Activated T-cell treated with anti-CD3 and anti-CD28 coated beads, Interleukin-2, amount 50 U/mL, for 72 hours (primary cell): ENCODE data around the gene ABLIM1. TPM values are rescaled to one million over a fixed set of nuclear protein-coding genes. Genes with fewer than 3 reads are reported as not detected.
A peak's percentile ranks its signal among the peaks of the same experiment; 100 is the strongest.

Experiments
- ATAC-seq, 2 donors: fragments of 150-1000 bp; cut with Tn5 transposase; replicated peaks in 1 of 2; 2 replicates each; pipeline ENCODE4 v1.10.0; 2021; ENCODE audit warnings: moderate library complexity in 2 of 2, mild to moderate bottlenecking in 1 of 2
- DNase-seq, 2 donors: peaks; one replicate each; pipeline ENCODE4 v3.0.0; 2021 to 2022; ENCODE audit warnings: mixed read lengths in 1 of 2
- H3K27ac Mint-ChIP-seq: one replicate; pipeline ENCODE4 v1.8.0; 2022; ENCODE audit warnings: mild to moderate bottlenecking, moderate library complexity, mixed read lengths
- H3K27me3 Mint-ChIP-seq: one replicate; pipeline ENCODE4 v1.8.0; 2022; ENCODE audit warnings: low read depth, mixed read lengths
- H3K36me3 Mint-ChIP-seq, 2 donors: one replicate each; pipeline ENCODE4 v1.8.0; 2022; ENCODE audit warnings: mixed read lengths in 2 of 2, mild to moderate bottlenecking in 1 of 2; ENCODE audit not compliant: insufficient read depth in 2 of 2
- H3K4me1 Mint-ChIP-seq: one replicate; pipeline ENCODE4 v1.8.0; 2022; ENCODE audit warnings: low read depth, mixed read lengths
- H3K4me3 Mint-ChIP-seq, 2 donors: one replicate each; pipeline ENCODE4 v1.8.0; 2022; ENCODE audit warnings: mild to moderate bottlenecking in 2 of 2, mixed read lengths in 2 of 2, moderate library complexity in 2 of 2
- H3K9me3 Mint-ChIP-seq, 2 donors: one replicate each; pipeline ENCODE4 v1.8.0; 2022; ENCODE audit warnings: mixed read lengths in 2 of 2
- total RNA-seq, 2 donors: library from RNA; stranded (reverse); gene quantifications; one replicate each; pipeline ENCODE4 v1.2.3, GENCODE V29; 2022

Gene ABLIM1
- total RNA-seq, 2 donors from 2014 or later: 186 to 219 TPM

- H3K9me3 Mint-ChIP-seq: no peaks in the 10 kb centered on the region
- peak overlapping the region; percentile 77 for H3K27ac Mint-ChIP-seq
- H3K4me1 Mint-ChIP-seq: peaks cover 13% of the 10 kb centered on the region
- DNase-seq (no peak), ATAC-seq (no peak)
- no peak overlapping the region for H3K4me3 Mint-ChIP-seq
- no peaks in the 10 kb centered on the region for H3K27me3 Mint-ChIP-seq
- peaks cover 3 to 14% of the 10 kb centered on the region in 2 donors for H3K36me3 Mint-ChIP-seq
Observed at GRCh38 chr10:114458216-114458920, 199.7 kb downstream of the ABLIM1 start.

- Mint-ChIP-seq H3K4me1 (peaks cover 3% of the 10 kb centered on the region), H3K4me3 (no peak overlapping the region), H3K27me3 (no peaks in the 10 kb centered on the region), H3K9me3 (no peaks in the 10 kb centered on the region), H3K36me3 (peaks cover 0 to 13% of the 10 kb centered on the region in 2 donors), H3K27ac (no peak overlapping the region)
- ATAC-seq (no peak), DNase-seq (no peak)
Observed at GRCh38 chr10:114453576-114453975, 204.5 kb downstream of the ABLIM1 start.

- ATAC-seq (no peak), DNase-seq (no peak)
- H3K4me1 Mint-ChIP-seq: no peaks in the 10 kb centered on the region
- no peaks in the 10 kb centered on the region for H3K27me3 Mint-ChIP-seq
- H3K27ac Mint-ChIP-seq: no peak overlapping the region
- no peaks in the 10 kb centered on the region for H3K9me3 Mint-ChIP-seq
- peaks cover 0 to 14% of the 10 kb centered on the region in 2 donors for H3K36me3 Mint-ChIP-seq
- no peak overlapping the region for H3K4me3 Mint-ChIP-seq
Observed at GRCh38 chr10:114448897-114449296, 209.2 kb downstream of the ABLIM1 start.

- no peaks in the 10 kb centered on the region for H3K27me3 Mint-ChIP-seq
- H3K4me3 Mint-ChIP-seq: no peak overlapping the region
- no peaks in the 10 kb centered on the region for H3K9me3 Mint-ChIP-seq
- ATAC-seq (no peak), DNase-seq (no peak)
- no peaks in the 10 kb centered on the region for H3K4me1 Mint-ChIP-seq
- H3K27ac Mint-ChIP-seq: no peak overlapping the region
- peaks cover 2 to 16% of the 10 kb centered on the region in 2 donors for H3K36me3 Mint-ChIP-seq
Observed at GRCh38 chr10:114445332-114445731, 212.7 kb downstream of the ABLIM1 start.

- ATAC-seq (no peak), DNase-seq (no peak)
- Mint-ChIP-seq H3K27ac (no peak overlapping the region), H3K9me3 (no peaks in the 10 kb centered on the region), H3K4me1 (no peaks in the 10 kb centered on the region), H3K36me3 (peaks cover 2 to 20% of the 10 kb centered on the region in 2 donors), H3K27me3 (no peaks in the 10 kb centered on the region), H3K4me3 (no peak overlapping the region)
Observed at GRCh38 chr10:114444819-114445218, 213.3 kb downstream of the ABLIM1 start.

GRCh38 chr10:114442091-114442630 lies 215.9 kb downstream of the ABLIM1 start:
- peaks cover 8 to 28% of the 10 kb centered on the region in 2 donors for H3K36me3 Mint-ChIP-seq
- DNase-seq: no peak
- no peaks in the 10 kb centered on the region for H3K9me3 Mint-ChIP-seq

GRCh38 chr10:114441107-114441506 lies 217.0 kb downstream of the ABLIM1 start:
- Mint-ChIP-seq H3K4me1 (no peaks in the 10 kb centered on the region), H3K4me3 (no peak overlapping the region), H3K36me3 (peaks cover 8 to 33% of the 10 kb centered on the region in 2 donors), H3K27ac (no peak overlapping the region), H3K27me3 (no peaks in the 10 kb centered on the region), H3K9me3 (no peaks in the 10 kb centered on the region)
- DNase-seq (no peak), ATAC-seq (no peak)

More at GRCh38 chr10:114442091-114442630, 215.9 kb downstream of the ABLIM1 start:
- Mint-ChIP-seq H3K4me3 (no peak overlapping the region), H3K4me1 (no peaks in the 10 kb centered on the region), H3K27ac (no peak overlapping the region), H3K27me3 (no peaks in the 10 kb centered on the region)
- ATAC-seq: no peak

GRCh38 chr10:114437473-114438292 lies 220.4 kb downstream of the ABLIM1 start:
- Mint-ChIP-seq H3K27ac (no peak overlapping the region), H3K27me3 (no peaks in the 10 kb centered on the region), H3K36me3 (peaks cover 10 to 30% of the 10 kb centered on the region in 2 donors), H3K9me3 (no peaks in the 10 kb centered on the region), H3K4me3 (no peak overlapping the region), H3K4me1 (no peaks in the 10 kb centered on the region)
- ATAC-seq (no peak), DNase-seq (no peak)

GRCh38 chr10:114436941-114437340 lies 221.1 kb downstream of the ABLIM1 start:
- H3K9me3 Mint-ChIP-seq: no peaks in the 10 kb centered on the region
- no peaks in the 10 kb centered on the region for H3K4me1 Mint-ChIP-seq
- H3K27me3 Mint-ChIP-seq: no peaks in the 10 kb centered on the region
- ATAC-seq: no peak
- no peak overlapping the region for H3K4me3 Mint-ChIP-seq
- DNase-seq: no peak
- H3K27ac Mint-ChIP-seq: no peak overlapping the region
- H3K36me3 Mint-ChIP-seq: peaks cover 10 to 30% of the 10 kb centered on the region in 2 donors

GRCh38 chr10:114432566-114433093 lies 225.4 kb downstream of the ABLIM1 start:
- no peak overlapping the region for H3K4me3 Mint-ChIP-seq
- H3K4me1 Mint-ChIP-seq: no peaks in the 10 kb centered on the region
- DNase-seq (no peak), ATAC-seq (no peak)
- no peaks in the 10 kb centered on the region for H3K27me3 Mint-ChIP-seq
- H3K36me3 Mint-ChIP-seq: peaks cover 3 to 8% of the 10 kb centered on the region in 2 donors
- no peaks in the 10 kb centered on the region for H3K9me3 Mint-ChIP-seq
- H3K27ac Mint-ChIP-seq: peak overlapping the region; percentile 44

GRCh38 chr10:114431414-114432135 lies 226.5 kb downstream of the ABLIM1 start:
- Mint-ChIP-seq H3K4me1 (no peaks in the 10 kb centered on the region), H3K36me3 (peaks cover 2 to 6% of the 10 kb centered on the region in 2 donors), H3K9me3 (no peaks in the 10 kb centered on the region), H3K27me3 (no peaks in the 10 kb centered on the region), H3K27ac (peak overlapping the region; percentile 9), H3K4me3 (no peak overlapping the region)
- no peak for DNase-seq
- no peak for ATAC-seq

GRCh38 chr10:114430688-114431413 lies 227.2 kb downstream of the ABLIM1 start:
- Mint-ChIP-seq H3K4me3 (no peak overlapping the region), H3K27me3 (no peaks in the 10 kb centered on the region), H3K27ac (no peak overlapping the region), H3K4me1 (no peaks in the 10 kb centered on the region), H3K36me3 (no peaks in the 10 kb centered on the region), H3K9me3 (no peaks in the 10 kb centered on the region)
- DNase-seq (no peak), ATAC-seq (no peak)
